GM18868 (cell line): ENCODE results near the gene SLC25A13.
"Not testable (repeated sequence)": the region's sequence is repeated elsewhere in the genome, so short reads cannot be mapped to it uniquely, and the experiment has no call there.

ENCODE experiments used
- ATAC-seq: cut with Tn5 transposase; IDR thresholded peaks from one replicate; pipeline ENCODE4 v1.9.1; 2021; ENCODE audit warnings: mild to moderate bottlenecking, moderate library complexity; ENCODE audit not compliant: unreplicated experiment

SLC25A13 gene

GRCh38 chr7:96300986-96301385 lies 20.9 kb downstream of the SLC25A13 start:
- no peak for ATAC-seq

- peak; percentile 40 for ATAC-seq
Measured at GRCh38 chr7:96300502-96300901, 21.4 kb downstream of the SLC25A13 start.

GRCh38 chr7:96299496-96299895 lies 22.4 kb downstream of the SLC25A13 start:
- no peak for ATAC-seq

GRCh38 chr7:96297876-96298275 lies 24.0 kb downstream of the SLC25A13 start:
- no peak for ATAC-seq

GRCh38 chr7:96297446-96297845 lies 24.5 kb downstream of the SLC25A13 start:
- not testable (repeated sequence) for ATAC-seq

- ATAC-seq, result not testable (repeated sequence)
Measured at GRCh38 chr7:96293911-96294310, 28.0 kb downstream of the SLC25A13 start.

- no peak for ATAC-seq
Measured at GRCh38 chr7:96287559-96287958, 34.3 kb downstream of the SLC25A13 start.

GRCh38 chr7:96287132-96287531 lies 34.8 kb downstream of the SLC25A13 start:
- ATAC-seq, result peak; percentile 73

GRCh38 chr7:96285579-96285978 lies 36.3 kb downstream of the SLC25A13 start:
- peak; percentile 50 for ATAC-seq

- ATAC-seq, result peak; percentile 68
Measured at GRCh38 chr7:96284835-96285234, 37.1 kb downstream of the SLC25A13 start.

- ATAC-seq, result no peak
Measured at GRCh38 chr7:96284240-96284639, 37.7 kb downstream of the SLC25A13 start.

GRCh38 chr7:96282835-96283234 lies 39.1 kb downstream of the SLC25A13 start:
- no peak for ATAC-seq

- ATAC-seq, result no peak
Measured at GRCh38 chr7:96277921-96278320, 44.0 kb downstream of the SLC25A13 start.

GRCh38 chr7:96276019-96276418 lies 45.9 kb downstream of the SLC25A13 start:
- ATAC-seq, result no peak

- no peak for ATAC-seq
Measured at GRCh38 chr7:96273716-96274115, 48.2 kb downstream of the SLC25A13 start.

- ATAC-seq, result no peak
Measured at GRCh38 chr7:96269246-96269994, 52.5 kb downstream of the SLC25A13 start.

- ATAC-seq, result no peak
Measured at GRCh38 chr7:96266580-96266979, 55.3 kb downstream of the SLC25A13 start.

- ATAC-seq, result no peak
Measured at GRCh38 chr7:96266015-96266414, 55.9 kb downstream of the SLC25A13 start.

GRCh38 chr7:96253964-96254363 lies 67.9 kb downstream of the SLC25A13 start:
- ATAC-seq, result no peak

- ATAC-seq, result no peak
Measured at GRCh38 chr7:96253441-96253840, 68.5 kb downstream of the SLC25A13 start.

- ATAC-seq, result no peak
Measured at GRCh38 chr7:96250776-96251361, 71.0 kb downstream of the SLC25A13 start.

- ATAC-seq, result no peak
Measured at GRCh38 chr7:96248405-96248804, 73.5 kb downstream of the SLC25A13 start.

GRCh38 chr7:96246919-96247318 lies 75.0 kb downstream of the SLC25A13 start:
- no peak for ATAC-seq
